B cell (primary cell): ENCODE data around the gene BPIFB1.

Experiments
- EZH2 ChIP-seq: IDR thresholded peaks from 2 replicates; pipeline ENCODE4 v1.6.1; 2012; ENCODE audit warnings: borderline replicate concordance, low read depth, mild to moderate bottlenecking, moderate library complexity, low read length; ENCODE audit not compliant: insufficient read depth, poor library complexity, severe bottlenecking
- TF ChIP-seq, protein P1 (sequence below): fragments of 200-600 bp; IDR thresholded peaks from one replicate; pipeline ENCODE4 v1.8.0; 2022; ENCODE audit warnings: antibody characterized with exemption, mild to moderate bottlenecking

DNA sequence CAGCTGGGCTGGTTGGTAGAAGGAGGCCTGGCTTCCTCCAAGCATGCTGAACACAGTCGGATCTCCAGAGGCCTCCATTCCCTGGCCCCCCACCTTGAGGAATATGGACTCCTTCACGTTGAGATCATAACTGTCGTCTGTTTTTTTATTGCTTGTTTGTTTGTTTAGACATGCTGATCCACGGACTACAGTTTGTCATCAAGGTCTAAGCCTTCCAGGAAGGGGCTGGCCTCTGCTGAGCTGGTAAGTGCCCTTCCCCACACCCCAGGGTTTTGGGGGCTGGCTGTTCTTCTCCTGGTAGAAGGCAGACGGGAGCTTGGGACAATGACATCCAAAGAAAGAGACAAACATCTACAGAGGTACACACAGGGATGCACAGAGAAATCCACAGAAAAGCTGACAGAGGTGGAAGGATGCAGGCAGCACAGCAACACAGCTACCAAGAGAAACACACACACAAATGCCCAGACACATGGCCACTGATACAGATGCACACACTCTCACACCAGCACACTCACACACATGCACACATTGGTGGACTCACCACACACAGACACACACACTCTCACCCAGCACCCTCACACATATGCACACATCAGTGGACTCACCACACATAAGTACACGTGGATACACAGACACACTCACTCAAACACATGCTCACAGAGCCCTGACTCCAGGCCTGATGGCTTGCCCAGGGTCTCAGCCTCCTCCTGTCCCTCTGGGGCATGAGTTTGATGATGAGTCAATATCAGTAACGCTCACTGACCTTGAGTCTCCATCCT, 40.5 kb upstream of the BPIFB1 start:
- TF ChIP-seq, protein P1, sequence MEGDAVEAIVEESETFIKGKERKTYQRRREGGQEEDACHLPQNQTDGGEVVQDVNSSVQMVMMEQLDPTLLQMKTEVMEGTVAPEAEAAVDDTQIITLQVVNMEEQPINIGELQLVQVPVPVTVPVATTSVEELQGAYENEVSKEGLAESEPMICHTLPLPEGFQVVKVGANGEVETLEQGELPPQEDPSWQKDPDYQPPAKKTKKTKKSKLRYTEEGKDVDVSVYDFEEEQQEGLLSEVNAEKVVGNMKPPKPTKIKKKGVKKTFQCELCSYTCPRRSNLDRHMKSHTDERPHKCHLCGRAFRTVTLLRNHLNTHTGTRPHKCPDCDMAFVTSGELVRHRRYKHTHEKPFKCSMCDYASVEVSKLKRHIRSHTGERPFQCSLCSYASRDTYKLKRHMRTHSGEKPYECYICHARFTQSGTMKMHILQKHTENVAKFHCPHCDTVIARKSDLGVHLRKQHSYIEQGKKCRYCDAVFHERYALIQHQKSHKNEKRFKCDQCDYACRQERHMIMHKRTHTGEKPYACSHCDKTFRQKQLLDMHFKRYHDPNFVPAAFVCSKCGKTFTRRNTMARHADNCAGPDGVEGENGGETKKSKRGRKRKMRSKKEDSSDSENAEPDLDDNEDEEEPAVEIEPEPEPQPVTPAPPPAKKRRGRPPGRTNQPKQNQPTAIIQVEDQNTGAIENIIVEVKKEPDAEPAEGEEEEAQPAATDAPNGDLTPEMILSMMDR, result no peak
- no peak for TF ChIP-seq EZH2
